HG03175 (cell line): ENCODE results near the gene GIPR.

Experiments
- ATAC-seq: cut with Tn5 transposase; IDR thresholded peaks from one replicate; pipeline ENCODE4 v1.9.1; 2021; ENCODE audit warnings: mild to moderate bottlenecking, moderate library complexity; ENCODE audit not compliant: unreplicated experiment

The GIPR gene

DNA sequence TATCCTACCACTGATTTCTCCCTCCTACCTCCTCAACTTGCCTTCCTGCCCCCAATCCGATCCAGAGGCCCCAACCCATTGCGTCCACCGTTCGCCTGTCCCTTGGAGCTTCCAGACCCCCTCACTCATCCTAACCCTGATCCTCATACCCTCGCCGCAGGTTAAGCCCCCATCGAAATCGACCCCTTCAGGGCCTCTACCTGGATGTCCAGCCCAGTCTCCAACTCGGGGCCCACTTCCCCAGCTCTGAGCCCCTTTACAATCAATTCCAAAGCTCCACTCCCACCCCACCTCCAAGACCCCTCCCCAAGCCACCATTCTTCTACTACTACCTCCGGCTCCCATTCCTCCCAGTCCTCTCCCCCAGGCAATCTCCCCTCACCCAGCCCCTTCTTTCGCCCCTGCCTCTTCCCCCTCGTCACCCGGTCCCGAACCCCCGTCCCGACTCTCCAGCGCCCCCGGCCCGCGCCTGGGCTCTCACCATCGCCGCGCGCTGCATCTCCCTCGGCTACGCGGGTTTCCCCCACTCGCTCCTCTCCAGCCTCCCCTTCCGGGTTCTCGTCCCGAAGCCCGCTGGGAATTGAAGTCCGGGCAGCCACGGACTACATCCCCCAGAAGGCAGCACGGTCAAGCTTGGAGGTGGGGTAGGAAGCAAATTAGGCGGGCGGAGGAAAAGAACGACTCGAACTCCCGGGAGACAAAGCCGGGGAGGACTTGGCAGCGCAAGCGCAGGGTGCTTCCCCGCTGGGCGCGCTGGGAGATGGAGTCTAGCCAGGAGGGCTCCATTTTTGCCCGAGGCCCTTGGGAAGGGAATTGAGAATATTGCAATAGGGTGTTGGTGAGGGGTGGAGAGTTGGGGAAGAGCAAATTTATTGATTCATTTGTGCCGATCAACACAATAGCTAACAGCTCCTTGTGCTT lies 62.6 kb downstream of the GIPR start, which contains the start of gene FBXO46:
FBXO46 (minus strand) TSS at position 529 of the 921 bp plus-strand sequence. CDS start 17,401 bp downstream, outside the sequence.
- ATAC-seq: peak; percentile 96
